HepG2 (cell line): ENCODE data around the gene VPS25. TPM values are rescaled to one million over a fixed set of nuclear protein-coding genes. Genes with fewer than 3 reads are reported as not detected.
A peak's percentile ranks its signal among the peaks of the same experiment; 100 is the strongest.

ENCODE experiments used
- ELK4 ChIP-seq: sonication (generic); formaldehyde crosslinking; IDR thresholded peaks from 2 replicates; pipeline ENCODE4 v1.9.0; 2021; ENCODE audit warnings: missing genetic modification reagents, borderline replicate concordance
- KAT2B ChIP-seq: fragments of 150-350 bp; IDR thresholded peaks from 2 replicates; pipeline ENCODE4 v1.6.1; 2014; ENCODE audit warnings: low read depth, low read length, borderline replicate concordance
- KLF12 ChIP-seq: sonication (generic); formaldehyde crosslinking; IDR thresholded peaks from 2 replicates; pipeline ENCODE4 v1.4.0; 2020; ENCODE audit warnings: missing genetic modification reagents, borderline replicate concordance
- RNF219 ChIP-seq: sonication (generic); formaldehyde crosslinking; IDR thresholded peaks from 2 replicates; pipeline ENCODE4 v1.5.0; 2020; ENCODE audit warnings: mild to moderate bottlenecking, missing genetic modification reagents
- SRY ChIP-seq: sonication (generic); formaldehyde crosslinking; IDR thresholded peaks from 2 replicates; pipeline ENCODE4 v1.8.0; 2022; ENCODE audit warnings: mild to moderate bottlenecking, missing genetic modification reagents
- TBP ChIP-seq: sonication (generic); formaldehyde crosslinking; IDR thresholded peaks from 2 replicates; pipeline ENCODE4 v1.5.0; 2020; ENCODE audit warnings: missing genetic modification reagents
- TCF12 ChIP-seq, 2 experiments: fragments of 450-650 bp in 1 of 2; sonication (generic) in 1 of 2; formaldehyde crosslinking in 1 of 2; IDR thresholded peaks; 2 replicates each; pipeline versions ENCODE4 v1.6.1 to v1.8.0; 2017 to 2022; ENCODE audit warnings: antibody characterized with exemption in 1 of 2, mild to moderate bottlenecking in 1 of 2, missing genetic modification reagents in 1 of 2, moderate library complexity in 1 of 2
- WIZ ChIP-seq: sonication (generic); formaldehyde crosslinking; IDR thresholded peaks from 2 replicates; pipeline ENCODE4 v1.5.1; 2020; ENCODE audit warnings: mild to moderate bottlenecking, missing genetic modification reagents
- ZBTB4 ChIP-seq: sonication (generic); formaldehyde crosslinking; IDR thresholded peaks from 2 replicates; pipeline ENCODE4 v1.4.0; 2020; ENCODE audit warnings: missing genetic modification reagents, mild to moderate bottlenecking, borderline replicate concordance
- ZBTB7A ChIP-seq: sonication (generic); formaldehyde crosslinking; IDR thresholded peaks from 2 replicates; pipeline ENCODE4 v1.8.0; 2022; ENCODE audit warnings: mild to moderate bottlenecking, missing genetic modification reagents
- ZFP36L2 ChIP-seq: sonication (generic); formaldehyde crosslinking; IDR thresholded peaks from 2 replicates; pipeline ENCODE4 v1.4.0; 2020; ENCODE audit warnings: missing genetic modification reagents
- ZMYM2 ChIP-seq: sonication (generic); formaldehyde crosslinking; IDR thresholded peaks from 2 replicates; pipeline ENCODE4 v1.8.0; 2022; ENCODE audit warnings: mild to moderate bottlenecking, missing genetic modification reagents
- ZNF12 ChIP-seq: sonication (generic); formaldehyde crosslinking; IDR thresholded peaks from 2 replicates; pipeline ENCODE4 v1.5.0; 2020; ENCODE audit warnings: missing genetic modification reagents
- ZNF180 ChIP-seq: sonication (generic); formaldehyde crosslinking; IDR thresholded peaks from 2 replicates; pipeline ENCODE4 v1.4.0; 2020; ENCODE audit warnings: low read depth, missing genetic modification reagents, borderline replicate concordance
- ZNF484 ChIP-seq: sonication (generic); formaldehyde crosslinking; IDR thresholded peaks from 2 replicates; pipeline ENCODE4 v1.5.1; 2020; ENCODE audit warnings: mild to moderate bottlenecking, low read depth, missing genetic modification reagents, borderline replicate concordance
- ZNF510 ChIP-seq: sonication (generic); formaldehyde crosslinking; IDR thresholded peaks from 2 replicates; pipeline ENCODE4 v1.4.0; 2020; ENCODE audit warnings: low read depth, mild to moderate bottlenecking, missing genetic modification reagents
- ZNF564 ChIP-seq: sonication (generic); formaldehyde crosslinking; IDR thresholded peaks from 2 replicates; pipeline ENCODE4 v1.8.1; 2023; ENCODE audit warnings: mild to moderate bottlenecking, missing genetic modification reagents
- ZSCAN9 ChIP-seq: IDR thresholded peaks from 2 replicates; pipeline ENCODE4 v1.6.1; 2016; ENCODE audit warnings: borderline replicate concordance
- polyA plus RNA-seq, 8 experiments: library from polyadenylated mRNA; depleted of rRNA in 3 of 8; stranded (reverse) in 7 of 8; unstranded in 1 of 8; fragments of >200 nt; fragmentation: Illumina TruSeq in 4 of 8; extraction: Trizol in 4 of 8; gene quantifications; 2 replicates each; pipeline versions ENCODE4 v1.2.1 to v1.2.3, GENCODE V29; 2011 to 2016; ENCODE audit warnings: low read depth in 4 of 8, missing spikeins in 1 of 8, mixed read lengths in 1 of 8; ENCODE audit not compliant: insufficient read depth in 1 of 8
- total RNA-seq, 5 experiments: library from RNA; depleted of rRNA; stranded (reverse); fragments of >200 nt; fragmentation: Illumina TruSeq; extraction: Trizol; gene quantifications; 2 replicates each; pipeline ENCODE4 v1.2.3, GENCODE V29; 2016; ENCODE audit warnings: low read depth in 1 of 5
- TF ChIP-seq, protein P1 (sequence below): sonication (generic); formaldehyde crosslinking; IDR thresholded peaks from 2 replicates; pipeline ENCODE4 v1.5.0; 2020; ENCODE audit warnings: missing genetic modification reagents
- TF ChIP-seq, protein P2 (sequence below): sonication (generic); formaldehyde crosslinking; IDR thresholded peaks from 2 replicates; pipeline ENCODE4 v1.5.0; 2020; ENCODE audit warnings: mild to moderate bottlenecking, missing genetic modification reagents

Gene VPS25
- total and polyA plus RNA-seq, 2 of the 13 experiments (the other 11 are each of a cell fraction or from before 2014, with no cell fraction given): 161 to 249 TPM

DNA sequence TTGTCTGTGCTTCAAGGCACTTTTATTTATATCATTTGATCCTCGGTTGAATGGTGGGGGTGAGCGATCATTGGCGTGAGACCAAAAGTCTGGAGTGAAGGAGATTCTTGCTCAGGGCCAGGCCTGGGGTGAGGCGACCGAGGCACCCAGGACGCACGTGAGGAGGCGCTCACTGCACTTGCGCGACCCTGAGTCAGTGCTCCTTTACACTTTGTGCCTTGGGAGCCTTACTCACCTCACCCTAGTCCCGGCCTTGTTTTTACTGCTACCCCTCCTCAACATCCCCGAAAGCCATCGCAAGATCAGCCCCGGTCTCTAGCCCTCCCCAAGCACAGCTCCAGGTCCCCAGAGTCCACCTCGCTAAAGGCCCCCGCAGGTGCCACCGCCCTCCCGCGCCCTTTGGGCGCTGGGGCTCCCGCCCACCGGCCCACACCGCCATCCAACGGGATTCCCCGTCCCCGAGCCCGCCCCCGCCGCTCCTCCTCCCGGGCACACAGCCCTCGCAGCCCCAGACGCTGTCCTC is 28.9 kb upstream of the VPS25 start (continued):
- TF ChIP-seq, protein P1, sequence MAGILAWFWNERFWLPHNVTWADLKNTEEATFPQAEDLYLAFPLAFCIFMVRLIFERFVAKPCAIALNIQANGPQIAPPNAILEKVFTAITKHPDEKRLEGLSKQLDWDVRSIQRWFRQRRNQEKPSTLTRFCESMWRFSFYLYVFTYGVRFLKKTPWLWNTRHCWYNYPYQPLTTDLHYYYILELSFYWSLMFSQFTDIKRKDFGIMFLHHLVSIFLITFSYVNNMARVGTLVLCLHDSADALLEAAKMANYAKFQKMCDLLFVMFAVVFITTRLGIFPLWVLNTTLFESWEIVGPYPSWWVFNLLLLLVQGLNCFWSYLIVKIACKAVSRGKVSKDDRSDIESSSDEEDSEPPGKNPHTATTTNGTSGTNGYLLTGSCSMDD (CRISPR knock-in tag): no peak
- TF ChIP-seq ZFP36L2 (CRISPR knock-in tag): no peak
- no peak for TF ChIP-seq ZNF564 (CRISPR knock-in tag)
- TF ChIP-seq ZNF12 (CRISPR knock-in tag): peak; percentile 37; the same call in 1 of the 2 replicates
- no peak for TF ChIP-seq ZNF510 (CRISPR knock-in tag)
- peak; percentile 20; the same call in 1 of the 2 replicates for TF ChIP-seq SRY
- no peak for TF ChIP-seq RNF219
- no peak for TF ChIP-seq KAT2B
- no peak for TF ChIP-seq ZBTB7A (CRISPR knock-in tag)
- TF ChIP-seq ZMYM2 (CRISPR knock-in tag): no peak
- TF ChIP-seq, protein P2, sequence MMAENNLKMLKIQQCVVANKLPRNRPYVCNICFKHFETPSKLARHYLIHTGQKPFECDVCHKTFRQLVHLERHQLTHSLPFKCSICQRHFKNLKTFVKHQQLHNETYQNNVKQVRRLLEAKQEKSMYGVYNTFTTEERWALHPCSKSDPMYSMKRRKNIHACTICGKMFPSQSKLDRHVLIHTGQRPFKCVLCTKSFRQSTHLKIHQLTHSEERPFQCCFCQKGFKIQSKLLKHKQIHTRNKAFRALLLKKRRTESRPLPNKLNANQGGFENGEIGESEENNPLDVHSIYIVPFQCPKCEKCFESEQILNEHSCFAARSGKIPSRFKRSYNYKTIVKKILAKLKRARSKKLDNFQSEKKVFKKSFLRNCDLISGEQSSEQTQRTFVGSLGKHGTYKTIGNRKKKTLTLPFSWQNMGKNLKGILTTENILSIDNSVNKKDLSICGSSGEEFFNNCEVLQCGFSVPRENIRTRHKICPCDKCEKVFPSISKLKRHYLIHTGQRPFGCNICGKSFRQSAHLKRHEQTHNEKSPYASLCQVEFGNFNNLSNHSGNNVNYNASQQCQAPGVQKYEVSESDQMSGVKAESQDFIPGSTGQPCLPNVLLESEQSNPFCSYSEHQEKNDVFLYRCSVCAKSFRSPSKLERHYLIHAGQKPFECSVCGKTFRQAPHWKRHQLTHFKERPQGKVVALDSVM (CRISPR knock-in tag): no peak
- TF ChIP-seq ZBTB4 (CRISPR knock-in tag): no peak; the same call in 1 of the 2 replicates
- TF ChIP-seq ELK4 (CRISPR knock-in tag): no peak
- TF ChIP-seq TBP (CRISPR knock-in tag): no peak
- 0 out of 2 replicates have a peak, but pooled peaks have one; percentile 34 for TF ChIP-seq ZNF180
- TF ChIP-seq ZNF484: no peak
- TF ChIP-seq ZSCAN9 (CRISPR knock-in tag): peak; percentile 21; the same call in 1 of the 2 replicates
- TF ChIP-seq TCF12 (IDR thresholded peaks at IDR 0.05): no peak
- TF ChIP-seq TCF12 (CRISPR knock-in tag; IDR thresholded peaks at IDR 0.05): 0 out of 2 replicates have a peak, but pooled peaks have one; percentile 23
- TF ChIP-seq KLF12 (CRISPR knock-in tag): 0 out of 2 replicates have a peak, but pooled peaks have one; percentile 48
- TF ChIP-seq WIZ (CRISPR knock-in tag): no peak
